HG03066 (cell line): ENCODE measurements around the gene UNG.

Source experiments
- ATAC-seq: cut with Tn5 transposase; IDR thresholded peaks from one replicate; pipeline ENCODE4 v1.9.1; 2021; ENCODE audit warnings: low read depth; ENCODE audit not compliant: unreplicated experiment

The UNG gene

GRCh38 chr12:109151457-109151856, 54.1 kb downstream of the UNG start:
- ATAC-seq: no peak

DNA sequence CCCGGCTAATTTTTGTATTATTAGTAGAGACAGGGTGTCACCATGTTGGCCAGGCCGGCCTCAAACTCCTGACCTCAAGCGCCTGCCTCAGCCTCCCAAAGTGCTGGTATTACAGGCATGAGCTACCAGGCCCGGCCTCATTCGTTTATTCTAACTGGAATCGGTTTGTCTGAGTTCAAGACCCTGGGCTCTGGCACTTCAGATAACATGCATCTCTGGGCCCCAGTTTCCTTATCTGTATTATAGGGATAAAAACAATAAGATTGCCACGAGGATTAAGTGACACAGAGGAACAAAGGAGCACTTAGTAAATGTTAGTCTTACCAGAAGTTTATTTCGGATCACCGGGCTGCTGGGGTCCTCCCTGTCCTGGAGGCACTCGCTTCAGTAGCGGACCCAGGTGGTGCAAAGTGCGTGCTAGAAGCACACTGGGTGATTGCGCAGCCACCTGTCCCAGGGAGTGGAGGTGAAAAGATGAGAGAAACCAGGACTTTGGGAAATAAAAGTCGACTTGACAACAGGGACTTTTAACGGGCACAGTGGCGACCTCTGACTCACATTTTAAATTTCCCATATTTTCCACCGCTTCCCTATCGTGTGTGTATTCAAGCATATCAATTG, 56.5 kb downstream of the UNG start:
- ATAC-seq: no peak

GRCh38 chr12:109154451-109155438, 57.3 kb downstream of the UNG start:
- peak; percentile 82 for ATAC-seq

DNA sequence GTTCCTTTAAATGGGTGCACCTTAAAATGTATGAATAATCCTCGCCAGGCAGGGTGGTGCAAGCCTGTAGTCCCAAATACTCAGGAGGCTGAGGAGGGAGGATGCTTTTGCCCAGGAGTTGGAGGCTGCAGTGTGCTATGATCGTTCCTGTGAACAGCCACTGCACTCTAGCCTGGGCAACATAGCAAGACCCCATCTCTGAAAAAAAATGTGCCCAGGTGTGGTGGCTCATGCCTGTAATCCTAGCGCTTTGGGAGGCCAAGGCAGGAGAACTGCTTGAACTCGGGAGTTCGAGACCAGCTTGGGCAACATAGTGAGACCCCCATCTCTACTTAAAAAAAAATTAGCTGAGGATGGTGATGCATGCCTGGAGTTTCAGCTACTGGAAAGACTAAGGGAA, 58.6 kb downstream of the UNG start:
- no peak for ATAC-seq

- no peak for ATAC-seq
Observed at GRCh38 chr12:109156586-109156985, 59.2 kb downstream of the UNG start.

- no peak for ATAC-seq
Observed at GRCh38 chr12:109157986-109158385, 60.6 kb downstream of the UNG start.

DNA sequence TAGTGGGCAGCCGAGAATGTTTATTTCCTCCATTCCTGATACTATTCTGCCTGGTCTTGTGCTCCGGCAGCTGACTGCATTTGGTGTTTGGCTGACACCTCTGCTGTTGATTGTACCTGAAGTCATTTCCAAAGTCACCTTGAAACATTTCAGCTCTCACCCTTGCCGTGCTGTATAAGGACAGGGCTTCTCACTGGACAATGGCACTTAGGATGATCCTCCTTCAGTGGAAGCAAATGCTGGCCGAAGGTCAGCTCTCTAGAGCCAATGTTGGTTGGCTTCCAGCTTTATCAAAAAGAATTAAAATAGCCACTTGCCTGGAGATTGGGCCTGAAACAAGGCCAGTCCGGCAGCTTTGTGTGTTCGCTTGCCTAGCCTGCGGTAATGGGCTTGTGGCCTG, 63.0 kb downstream of the UNG start:
- ATAC-seq: no peak
